H9 (cell line): ENCODE results near the gene SPATA18. TPM values are rescaled to one million over a fixed set of nuclear protein-coding genes. Genes with fewer than 3 reads are reported as not detected.

Source experiments
- DNase-seq: peaks from one replicate; pipeline ENCODE4 v3.0.0-alpha.2; 2017
- H2AFZ ChIP-seq: one replicate; pipeline ENCODE4 v1.6.1; 2013; ENCODE audit warnings: mild to moderate bottlenecking, low read length, control low read depth, moderate library complexity
- H2AK5ac ChIP-seq: 2 replicates; pipeline ENCODE4 v1.6.1; 2013; ENCODE audit warnings: low read length, control low read depth, mixed read lengths; ENCODE audit not compliant: insufficient read length
- H2BK120ac ChIP-seq: one replicate; pipeline ENCODE4 v1.6.1; 2013; ENCODE audit warnings: low read depth, mild to moderate bottlenecking, low read length, control low read depth, inconsistent platforms; ENCODE audit not compliant: poor library complexity, severe bottlenecking
- H2BK12ac ChIP-seq: 2 replicates; pipeline ENCODE4 v1.6.1; 2013; ENCODE audit warnings: low read length, control low read depth, mixed read lengths, low read depth; ENCODE audit not compliant: insufficient read length
- H2BK15ac ChIP-seq: 2 replicates; pipeline ENCODE4 v1.6.1; 2013; ENCODE audit warnings: low read depth, low read length, control low read depth
- H2BK20ac ChIP-seq: one replicate; pipeline ENCODE4 v1.6.1; 2013; ENCODE audit warnings: low read depth, mild to moderate bottlenecking, low read length, control low read depth, inconsistent platforms; ENCODE audit not compliant: poor library complexity, severe bottlenecking
- H2BK5ac ChIP-seq: 2 replicates; pipeline ENCODE4 v1.6.1; 2013; ENCODE audit warnings: low read length, control low read depth, mixed read lengths; ENCODE audit not compliant: insufficient read length
- H3K14ac ChIP-seq: 2 replicates; pipeline ENCODE4 v1.6.1; 2013; ENCODE audit warnings: low read length, control low read depth; ENCODE audit not compliant: insufficient read depth
- H3K18ac ChIP-seq: 2 replicates; pipeline ENCODE4 v1.6.1; 2013; ENCODE audit warnings: low read depth, mild to moderate bottlenecking, mixed read lengths, low read length, control low read depth; ENCODE audit not compliant: insufficient read length
- H3K23ac ChIP-seq: 2 replicates; pipeline ENCODE4 v1.6.1; 2013; ENCODE audit warnings: low read length, control low read depth, mixed read lengths, low read depth; ENCODE audit not compliant: insufficient read length
- H3K23me2 ChIP-seq: 2 replicates; pipeline ENCODE4 v1.6.1; 2013; ENCODE audit warnings: low read depth, mild to moderate bottlenecking, mixed read lengths, low read length, control low read depth; ENCODE audit not compliant: insufficient read length, poor library complexity, severe bottlenecking
- H3K27ac ChIP-seq: 2 replicates; pipeline ENCODE4 v1.5.1; 2013; ENCODE audit warnings: low read length, control low read depth, mixed read lengths, low read depth; ENCODE audit not compliant: insufficient read length
- H3K27me3 ChIP-seq: 2 replicates; pipeline ENCODE4 v1.6.1; 2013; ENCODE audit warnings: low read length, control low read depth, inconsistent platforms; ENCODE audit not compliant: insufficient read depth
- H3K4ac ChIP-seq: 2 replicates; pipeline ENCODE4 v1.6.1; 2013; ENCODE audit warnings: low read depth, mild to moderate bottlenecking, control low read depth, inconsistent platforms, low read length, moderate library complexity
- H3K4me1 ChIP-seq: 2 replicates; pipeline ENCODE4 v1.6.1; 2013; ENCODE audit warnings: low read length, control low read depth, inconsistent platforms; ENCODE audit not compliant: insufficient read depth
- H3K4me2 ChIP-seq: 2 replicates; pipeline ENCODE4 v1.6.1; 2013; ENCODE audit warnings: low read length, control low read depth, mixed read lengths; ENCODE audit not compliant: insufficient read length, insufficient read depth
- H3K56ac ChIP-seq: 2 replicates; pipeline ENCODE4 v1.6.1; 2013; ENCODE audit warnings: low read depth, mild to moderate bottlenecking, mixed read lengths, low read length, control low read depth; ENCODE audit not compliant: insufficient read length
- H3K79me1 ChIP-seq: 2 replicates; pipeline ENCODE4 v1.6.1; 2013; ENCODE audit warnings: low read depth, mild to moderate bottlenecking, moderate library complexity, low read length, control low read depth, inconsistent platforms; ENCODE audit not compliant: insufficient read depth, poor library complexity, severe bottlenecking
- H3K79me2 ChIP-seq: 2 replicates; pipeline ENCODE4 v1.6.1; 2013; ENCODE audit warnings: low read length, control low read depth, inconsistent platforms; ENCODE audit not compliant: insufficient read depth
- H3K9ac ChIP-seq: 2 replicates; pipeline ENCODE4 v1.6.1; 2013; ENCODE audit warnings: low read length, control low read depth, mixed read lengths; ENCODE audit not compliant: insufficient read length; ENCODE audit errors: extremely low read depth
- H3K9me3 ChIP-seq: one replicate; pipeline ENCODE4 v1.6.1; 2013; ENCODE audit warnings: low read depth, low read length, inconsistent platforms; ENCODE audit not compliant: control insufficient read depth
- H3T11ph ChIP-seq: one replicate; pipeline ENCODE4 v1.6.1; 2013; ENCODE audit warnings: mild to moderate bottlenecking, low read length, control low read depth, inconsistent platforms
- H4K20me1 ChIP-seq: one replicate; pipeline ENCODE4 v1.6.1; 2013; ENCODE audit not compliant: control insufficient read depth, insufficient read length, insufficient read depth
- H4K5ac ChIP-seq: 2 replicates; pipeline ENCODE4 v1.6.1; 2013; ENCODE audit warnings: low read depth, mild to moderate bottlenecking, mixed read lengths, low read length, control low read depth; ENCODE audit not compliant: insufficient read length
- H4K8ac ChIP-seq: replicated peaks from 2 replicates; pipeline ENCODE4 v1.6.1; 2013; ENCODE audit warnings: low read length, control low read depth, mixed read lengths, low read depth; ENCODE audit not compliant: insufficient read length
- H4K91ac ChIP-seq: 2 replicates; pipeline ENCODE4 v1.6.1; 2013; ENCODE audit warnings: low read depth, mild to moderate bottlenecking, moderate library complexity, mixed read lengths, low read length, control low read depth; ENCODE audit not compliant: insufficient read length
- H3K27ac Mint-ChIP-seq, 3 experiments: 2 replicates in 2 of 3; 3 replicates in 1 of 3; pipeline ENCODE4 v1.8.0; 2020 to 2021; ENCODE audit warnings: mixed read lengths in 3 of 3, mild to moderate bottlenecking in 1 of 3, moderate library complexity in 1 of 3
- H3K27me3 Mint-ChIP-seq: 2 replicates; pipeline ENCODE4 v1.8.0; 2021; ENCODE audit warnings: low read depth, mild to moderate bottlenecking, moderate library complexity, mixed read lengths
- H3K36me3 Mint-ChIP-seq, 3 experiments: 2 replicates in 2 of 3; 3 replicates in 1 of 3; pipeline ENCODE4 v1.8.0; 2020 to 2021; ENCODE audit warnings: low read depth in 3 of 3, mixed read lengths in 3 of 3; ENCODE audit not compliant: insufficient read depth in 1 of 3
- H3K4me1 Mint-ChIP-seq, 2 experiments: 2 replicates each; pipeline ENCODE4 v1.8.0; 2020; ENCODE audit warnings: mixed read lengths in 2 of 2
- H3K4me3 Mint-ChIP-seq, 2 experiments: 2 replicates in 1 of 2; 3 replicates in 1 of 2; pipeline ENCODE4 v1.8.0; 2020 to 2021; ENCODE audit warnings: mild to moderate bottlenecking in 2 of 2, mixed read lengths in 2 of 2, moderate library complexity in 1 of 2
- H3K9me3 Mint-ChIP-seq, 2 experiments: 2 replicates in 1 of 2; 3 replicates in 1 of 2; pipeline ENCODE4 v1.8.0; 2020; ENCODE audit warnings: mild to moderate bottlenecking in 2 of 2, mixed read lengths in 2 of 2, moderate library complexity in 1 of 2
- WGBS: extraction: QIAGEN DNeasy Blood & Tissue Kit; methylation state at CpG from one replicate; pipeline ENCODE4 v1.1.7; 2013; ENCODE audit warnings: missing lambda C conversion rate, low lambda C conversion rate, mixed read lengths; ENCODE audit not compliant: insufficient read length; ENCODE audit errors: extremely low coverage; 5-methylcytosine and 5-hydroxymethylcytosine counted together
- total RNA-seq: library from RNA; stranded (reverse); gene quantifications from 2 replicates; pipeline ENCODE4 v1.2.1, GENCODE V29; 2021
- TF ChIP-seq, protein P1 (sequence below): fragments of 200-600 bp; sonication (generic); conservative IDR thresholded peaks from 3 replicates; pipeline ENCODE4 v1.8.0; 2021; ENCODE audit warnings: antibody characterized with exemption, mild to moderate bottlenecking

The SPATA18 gene
- total RNA-seq, 1 experiment from 2014 or later: 3.9 TPM

DNA sequence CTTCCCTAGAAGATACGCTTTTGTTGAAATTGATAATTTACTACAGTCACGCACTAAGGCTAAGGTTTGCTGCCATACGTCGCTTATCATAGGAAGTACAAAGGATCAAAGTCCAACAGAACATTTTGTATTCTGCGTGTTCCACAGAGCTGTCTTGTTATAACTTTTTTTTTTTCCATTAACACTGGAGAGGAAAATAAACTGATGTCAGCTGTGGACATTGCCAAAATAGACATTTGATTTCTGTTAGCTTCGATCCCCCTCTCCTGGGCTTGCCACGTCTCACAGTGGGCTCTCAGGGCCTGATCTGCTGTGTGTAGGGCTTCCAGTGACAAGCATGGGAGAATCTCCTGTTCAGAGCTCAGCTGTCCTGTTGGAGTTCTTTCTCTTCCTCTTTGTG is 93.3 kb downstream of the SPATA18 start:
- no peaks in the 10 kb centered on the region for H3K79me1 ChIP-seq
- H3K36me3 Mint-ChIP-seq: no peaks in the 10 kb centered on the region
- no CpG with 5 or more reads among the region's 7 CpGs for WGBS

More for the DNA sequence above, 93.3 kb downstream of the SPATA18 start:
- H3K56ac ChIP-seq: no peak overlapping the region
- H3K9me3 ChIP-seq: no peaks in the 10 kb centered on the region
- no peak overlapping the region for H3K9ac ChIP-seq
- H3K23me2 ChIP-seq: no peaks in the 10 kb centered on the region
- H2AK5ac ChIP-seq: no peak overlapping the region
- H3K27me3 Mint-ChIP-seq: no peaks in the 10 kb centered on the region
- H3K27ac ChIP-seq: no peak overlapping the region
- H3K14ac ChIP-seq: no peak overlapping the region
- no peak overlapping the region for H2BK12ac ChIP-seq
- no peak overlapping the region for H3K4me3 Mint-ChIP-seq
- H3K79me2 ChIP-seq: no peaks in the 10 kb centered on the region
- TF ChIP-seq, protein P1, sequence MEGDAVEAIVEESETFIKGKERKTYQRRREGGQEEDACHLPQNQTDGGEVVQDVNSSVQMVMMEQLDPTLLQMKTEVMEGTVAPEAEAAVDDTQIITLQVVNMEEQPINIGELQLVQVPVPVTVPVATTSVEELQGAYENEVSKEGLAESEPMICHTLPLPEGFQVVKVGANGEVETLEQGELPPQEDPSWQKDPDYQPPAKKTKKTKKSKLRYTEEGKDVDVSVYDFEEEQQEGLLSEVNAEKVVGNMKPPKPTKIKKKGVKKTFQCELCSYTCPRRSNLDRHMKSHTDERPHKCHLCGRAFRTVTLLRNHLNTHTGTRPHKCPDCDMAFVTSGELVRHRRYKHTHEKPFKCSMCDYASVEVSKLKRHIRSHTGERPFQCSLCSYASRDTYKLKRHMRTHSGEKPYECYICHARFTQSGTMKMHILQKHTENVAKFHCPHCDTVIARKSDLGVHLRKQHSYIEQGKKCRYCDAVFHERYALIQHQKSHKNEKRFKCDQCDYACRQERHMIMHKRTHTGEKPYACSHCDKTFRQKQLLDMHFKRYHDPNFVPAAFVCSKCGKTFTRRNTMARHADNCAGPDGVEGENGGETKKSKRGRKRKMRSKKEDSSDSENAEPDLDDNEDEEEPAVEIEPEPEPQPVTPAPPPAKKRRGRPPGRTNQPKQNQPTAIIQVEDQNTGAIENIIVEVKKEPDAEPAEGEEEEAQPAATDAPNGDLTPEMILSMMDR: no peak
- no peak overlapping the region for H4K91ac ChIP-seq
- no peak for DNase-seq
- no peak overlapping the region for H4K5ac ChIP-seq
- H2BK120ac ChIP-seq: no peak overlapping the region
- H3K18ac ChIP-seq: no peak overlapping the region
- H2AFZ ChIP-seq: no peak overlapping the region
- H3K4me1 Mint-ChIP-seq: peaks cover 2 to 3% of the 10 kb centered on the region in 2 experiments; a peak in 3 of 4 replicates
- H4K20me1 ChIP-seq: no peaks in the 10 kb centered on the region
- no peak overlapping the region for H3T11ph ChIP-seq
- H3K4me1 ChIP-seq: no peaks in the 10 kb centered on the region
- H3K27ac Mint-ChIP-seq: no peak overlapping the region
- no peak overlapping the region for H3K4ac ChIP-seq
- H3K4me2 ChIP-seq: no peak overlapping the region
- peaks cover 7 to 8% of the 10 kb centered on the region in 2 experiments; a peak in 4 of 5 replicates for H3K9me3 Mint-ChIP-seq
- no peak overlapping the region for H2BK20ac ChIP-seq
- H2BK15ac ChIP-seq: no peak overlapping the region
- H2BK5ac ChIP-seq: no peak overlapping the region
- H3K27me3 ChIP-seq: no peaks in the 10 kb centered on the region
- no peak overlapping the region for H3K23ac ChIP-seq
- no peak overlapping the region for H4K8ac ChIP-seq

Other genes starting within 250 kb of the SPATA18 start
- 44.5 and 46.7 TPM in 2 replicates for gene DCUN1D4, start 208.2 kb upstream of the SPATA18 start, total RNA-seq
- gene LRRC66, start 30.9 kb upstream of the SPATA18 start, total RNA-seq: 0.09 TPM in 1 of 2 replicates, not detected in the other
- gene SGCB, start 13.0 kb upstream of the SPATA18 start, total RNA-seq: 30.4 and 32.3 TPM in 2 replicates